Panc1 (cell line): ENCODE data around the gene CASD1. TPM values are rescaled to one million over a fixed set of nuclear protein-coding genes. Genes with fewer than 3 reads are reported as not detected.

Experiments
- ATAC-seq: fragments of 200-7000 bp; cut with Tn5 transposase; 2 replicates; pipeline ENCODE4 v1.9.1; 2020; ENCODE audit warnings: mild to moderate bottlenecking, moderate library complexity
- BruUV-seq: library from RNA; stranded (reverse); fragments of 400-500 nt; replicated peaks from 2 replicates; lab custom pipeline; 2021; lab: Mats Ljungman, UMichigan
- CTCF ChIA-PET: fragments of 300-600 bp; sonication (Branson Sonifier 250); formaldehyde crosslinking; loops from one replicate; lab custom pipeline; 2022; ENCODE audit warnings: antibody characterized with exemption; lab: Charles Lee
- POLR2A ChIA-PET: fragments of 300-600 bp; sonication (Branson Sonifier 250); formaldehyde crosslinking; loops from one replicate; lab custom pipeline; 2022; ENCODE audit warnings: antibody characterized with exemption; lab: Charles Lee
- DNase-seq: peaks from one replicate; pipeline ENCODE4 v3.0.0-alpha.2; 2010; ENCODE audit warnings: low read depth, low spot score
- H3K27ac ChIP-seq: 2 replicates; pipeline ENCODE4 v1.5.1; 2011; ENCODE audit warnings: mild to moderate bottlenecking, low read length, inconsistent platforms
- H3K27me3 ChIP-seq: fragments of 200-500 bp; sonication (Bioruptor generic); 2 replicates; pipeline ENCODE4 v1.6.0; 2014; ENCODE audit warnings: low read length, inconsistent platforms; ENCODE audit not compliant: control insufficient read depth, insufficient read depth
- H3K36me3 ChIP-seq: fragments of 200-500 bp; sonication (Bioruptor generic); 2 replicates; pipeline ENCODE4 v1.5.1; 2014; ENCODE audit warnings: inconsistent platforms, mild to moderate bottlenecking, low read length, moderate library complexity; ENCODE audit not compliant: control insufficient read depth, insufficient read depth
- H3K4me1 ChIP-seq: 2 replicates; pipeline ENCODE4 v1.5.1; 2011; ENCODE audit warnings: inconsistent platforms, mild to moderate bottlenecking, low read length, moderate library complexity; ENCODE audit not compliant: control insufficient read depth, insufficient read depth
- H3K4me3 ChIP-seq, 2 experiments: 2 replicates each; pipeline ENCODE4 v1.5.1; 2011 to 2012; ENCODE audit warnings: low read depth in 2 of 2, low read length in 2 of 2, mild to moderate bottlenecking in 2 of 2, inconsistent platforms in 1 of 2, moderate library complexity in 1 of 2
- H3K9me3 ChIP-seq: fragments of 200-500 bp; sonication (Bioruptor generic); 2 replicates; pipeline ENCODE4 v1.5.1; 2014; ENCODE audit warnings: low read depth, mild to moderate bottlenecking, inconsistent platforms, low read length, moderate library complexity; ENCODE audit not compliant: control insufficient read depth, insufficient read depth
- CTCF ChIP-seq: fragments of 450-650 bp; IDR thresholded peaks from 2 replicates; pipeline ENCODE4 v1.5.1; 2017; ENCODE audit warnings: mild to moderate bottlenecking
- POLR2AphosphoS5 ChIP-seq: IDR thresholded peaks from 2 replicates; pipeline ENCODE4 v1.6.1; 2012; ENCODE audit warnings: mild to moderate bottlenecking, low read depth, low read length, moderate library complexity
- REST ChIP-seq, 2 experiments: IDR thresholded peaks; 2 replicates each; pipeline ENCODE4 v1.6.1; 2011 to 2012; ENCODE audit warnings: low read depth in 2 of 2, control low read depth in 1 of 2, low read length in 1 of 2, mild to moderate bottlenecking in 1 of 2, moderate library complexity in 1 of 2; ENCODE audit not compliant: insufficient read depth in 1 of 2
- SIN3A ChIP-seq: IDR thresholded peaks from 2 replicates; pipeline ENCODE4 v1.6.1; 2012; ENCODE audit warnings: low read depth, mild to moderate bottlenecking, low read length, moderate library complexity, borderline replicate concordance; ENCODE audit not compliant: insufficient read depth
- TCF7L2 ChIP-seq: IDR thresholded peaks from 2 replicates; pipeline ENCODE4 v1.6.1; 2011; ENCODE audit warnings: mild to moderate bottlenecking, low read depth, low read length, inconsistent platforms
- in situ Hi-C: cut with HindIII; loops from 2 replicates; pipeline ENCODE4 v1.10.0; 2016; ENCODE audit warnings: low sequenced_read_pairs, low pct_unique_long_range_greater_than_20kb
- intact Hi-C: fragments of 100-400 bp; cut with micrococcal nuclease; formaldehyde crosslinking; loops from one replicate; pipeline ENCODE4 v1.10.0; 2022; ENCODE audit not compliant: unreplicated experiment
- total RNA-seq: library from RNA; stranded (reverse); gene quantifications from one replicate; pipeline ENCODE4 v1.2.1, GENCODE V29; 2021; ENCODE audit not compliant: unreplicated experiment

The CASD1 gene
- total RNA-seq, 1 experiment from 2014 or later: 14.7 TPM

- TF ChIP-seq REST (IDR thresholded peaks at IDR 0.05; ENCODE audit: insufficient read depth in 1 of 2, low read depth in 2 of 2, low read length in 1 of 2) (peak in 1 of 2 experiments; percentile 48; a peak in 1 of 4 replicates), POLR2AphosphoS5 (0 out of 2 replicates have a peak, but pooled peaks have one; percentile 35), CTCF (peak; percentile 55), TCF7L2 (0 out of 2 replicates have a peak, but pooled peaks have one; percentile 19), SIN3A (no peak)
- Histone ChIP-seq H3K27me3 (no peaks in the 10 kb centered on the region), H3K9me3 (no peaks in the 10 kb centered on the region), H3K4me3 (peak overlapping the region; percentile 79 to 85), H3K4me1 (peaks cover 25% of the 10 kb centered on the region), H3K36me3 (no peaks in the 10 kb centered on the region), H3K27ac (peak overlapping the region; percentile 83)
- no peak for DNase-seq
- peak; percentile 94 for ATAC-seq
- POLR2A ChIA-PET: no interaction called here
- CTCF ChIA-PET: no interaction called here
- no TSS peak for BruUV-seq
- in situ Hi-C loops: no loop called here
- intact Hi-C loops: no loop called here
Observed at GRCh38 chr7:94509887-94510581, 425 bp downstream of the CASD1 start.

- H3K27ac ChIP-seq: peak overlapping the region; percentile 83
- ATAC-seq (peak; percentile 66), DNase-seq (no peak)
- TF ChIP-seq SIN3A (no peak), TCF7L2 (no peak), POLR2AphosphoS5 (no peak), CTCF (no peak), REST (IDR thresholded peaks at IDR 0.05; ENCODE audit: insufficient read depth in 1 of 2, low read depth in 2 of 2, low read length in 1 of 2) (peak; percentile 80 to 84)
- ChIA-PET CTCF (no interaction called here), POLR2A (no interaction called here)
- TSS peak; percentile 60 for BruUV-seq
- in situ Hi-C loops (no loop called here), intact Hi-C loops (no loop called here)
- no peaks in the 10 kb centered on the region for H3K27me3 ChIP-seq
- no peaks in the 10 kb centered on the region for H3K9me3 ChIP-seq
- H3K4me1 ChIP-seq: peaks cover 28% of the 10 kb centered on the region
- H3K36me3 ChIP-seq: no peaks in the 10 kb centered on the region
- peak overlapping the region; percentile 79 to 85 for H3K4me3 ChIP-seq
Observed at GRCh38 chr7:94510582-94511496, 1.2 kb downstream of the CASD1 start.
